Retinal pigment epithelial cell (primary cell): ENCODE data around the gene POLDIP3.

ENCODE experiments used
- DNase-seq: peaks from one replicate; pipeline ENCODE4 v3.0.0-alpha.2; 2010; ENCODE audit warnings: low read depth
- H3K4me3 ChIP-seq: 2 replicates; pipeline ENCODE4 v1.5.1; 2011; ENCODE audit warnings: mild to moderate bottlenecking, low read length, control low read depth, moderate library complexity
- TF ChIP-seq, protein P1 (sequence below): conservative IDR thresholded peaks from 2 replicates; pipeline ENCODE4 v1.5.1; 2011; ENCODE audit warnings: low read depth, low read length, control low read depth, inconsistent platforms

Gene POLDIP3, protein sequence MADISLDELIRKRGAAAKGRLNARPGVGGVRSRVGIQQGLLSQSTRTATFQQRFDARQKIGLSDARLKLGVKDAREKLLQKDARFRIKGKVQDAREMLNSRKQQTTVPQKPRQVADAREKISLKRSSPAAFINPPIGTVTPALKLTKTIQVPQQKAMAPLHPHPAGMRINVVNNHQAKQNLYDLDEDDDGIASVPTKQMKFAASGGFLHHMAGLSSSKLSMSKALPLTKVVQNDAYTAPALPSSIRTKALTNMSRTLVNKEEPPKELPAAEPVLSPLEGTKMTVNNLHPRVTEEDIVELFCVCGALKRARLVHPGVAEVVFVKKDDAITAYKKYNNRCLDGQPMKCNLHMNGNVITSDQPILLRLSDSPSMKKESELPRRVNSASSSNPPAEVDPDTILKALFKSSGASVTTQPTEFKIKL

DNA sequence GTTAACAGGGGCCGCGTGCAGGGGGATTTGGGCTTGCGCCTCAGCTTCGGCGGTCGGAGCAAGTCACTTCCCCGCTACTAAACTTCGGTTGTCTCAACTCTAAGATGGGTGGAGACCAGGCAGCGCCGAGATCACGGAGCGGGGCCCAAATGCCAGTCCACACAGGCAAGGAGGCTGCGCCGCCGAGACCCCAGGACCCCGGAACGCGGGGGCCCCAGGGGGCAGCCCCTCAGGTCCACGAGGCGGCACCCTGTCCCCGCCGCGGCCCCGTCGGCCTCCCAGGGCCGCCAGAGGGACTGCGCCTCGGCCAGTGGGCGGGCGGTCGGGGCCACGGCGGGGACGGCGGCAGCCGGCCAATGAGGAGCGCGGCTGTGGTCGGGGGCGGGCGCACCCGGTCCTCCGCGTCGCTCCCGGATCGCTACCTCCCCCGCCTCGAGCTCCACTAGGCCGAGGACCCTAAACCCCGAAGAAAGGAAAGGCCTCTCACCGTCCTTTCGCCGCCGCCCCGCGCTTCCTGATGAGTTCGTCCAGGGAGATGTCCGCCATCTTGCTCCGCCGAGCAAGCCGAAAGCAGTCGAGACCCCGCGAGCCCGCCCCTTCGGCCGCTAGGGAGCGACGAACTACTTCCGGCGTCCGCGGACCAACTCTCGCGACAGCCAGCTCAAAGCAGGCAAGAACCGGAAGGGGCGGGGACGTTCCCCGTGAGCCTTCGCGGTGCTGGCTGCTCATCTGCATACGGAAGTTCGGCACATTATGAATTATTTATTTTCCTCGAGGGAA lies at the start of gene POLDIP3:
POLDIP3 (minus strand) TSS at position 572 of the 780 bp plus-strand sequence; CDS start at position 546, 26 bp downstream.
- peak; percentile 89 for DNase-seq
- H3K4me3 ChIP-seq, result peak within 1 kb of the TSS; percentile 82
- TF ChIP-seq, protein P1, sequence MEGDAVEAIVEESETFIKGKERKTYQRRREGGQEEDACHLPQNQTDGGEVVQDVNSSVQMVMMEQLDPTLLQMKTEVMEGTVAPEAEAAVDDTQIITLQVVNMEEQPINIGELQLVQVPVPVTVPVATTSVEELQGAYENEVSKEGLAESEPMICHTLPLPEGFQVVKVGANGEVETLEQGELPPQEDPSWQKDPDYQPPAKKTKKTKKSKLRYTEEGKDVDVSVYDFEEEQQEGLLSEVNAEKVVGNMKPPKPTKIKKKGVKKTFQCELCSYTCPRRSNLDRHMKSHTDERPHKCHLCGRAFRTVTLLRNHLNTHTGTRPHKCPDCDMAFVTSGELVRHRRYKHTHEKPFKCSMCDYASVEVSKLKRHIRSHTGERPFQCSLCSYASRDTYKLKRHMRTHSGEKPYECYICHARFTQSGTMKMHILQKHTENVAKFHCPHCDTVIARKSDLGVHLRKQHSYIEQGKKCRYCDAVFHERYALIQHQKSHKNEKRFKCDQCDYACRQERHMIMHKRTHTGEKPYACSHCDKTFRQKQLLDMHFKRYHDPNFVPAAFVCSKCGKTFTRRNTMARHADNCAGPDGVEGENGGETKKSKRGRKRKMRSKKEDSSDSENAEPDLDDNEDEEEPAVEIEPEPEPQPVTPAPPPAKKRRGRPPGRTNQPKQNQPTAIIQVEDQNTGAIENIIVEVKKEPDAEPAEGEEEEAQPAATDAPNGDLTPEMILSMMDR, result peak; percentile 26

DNA sequence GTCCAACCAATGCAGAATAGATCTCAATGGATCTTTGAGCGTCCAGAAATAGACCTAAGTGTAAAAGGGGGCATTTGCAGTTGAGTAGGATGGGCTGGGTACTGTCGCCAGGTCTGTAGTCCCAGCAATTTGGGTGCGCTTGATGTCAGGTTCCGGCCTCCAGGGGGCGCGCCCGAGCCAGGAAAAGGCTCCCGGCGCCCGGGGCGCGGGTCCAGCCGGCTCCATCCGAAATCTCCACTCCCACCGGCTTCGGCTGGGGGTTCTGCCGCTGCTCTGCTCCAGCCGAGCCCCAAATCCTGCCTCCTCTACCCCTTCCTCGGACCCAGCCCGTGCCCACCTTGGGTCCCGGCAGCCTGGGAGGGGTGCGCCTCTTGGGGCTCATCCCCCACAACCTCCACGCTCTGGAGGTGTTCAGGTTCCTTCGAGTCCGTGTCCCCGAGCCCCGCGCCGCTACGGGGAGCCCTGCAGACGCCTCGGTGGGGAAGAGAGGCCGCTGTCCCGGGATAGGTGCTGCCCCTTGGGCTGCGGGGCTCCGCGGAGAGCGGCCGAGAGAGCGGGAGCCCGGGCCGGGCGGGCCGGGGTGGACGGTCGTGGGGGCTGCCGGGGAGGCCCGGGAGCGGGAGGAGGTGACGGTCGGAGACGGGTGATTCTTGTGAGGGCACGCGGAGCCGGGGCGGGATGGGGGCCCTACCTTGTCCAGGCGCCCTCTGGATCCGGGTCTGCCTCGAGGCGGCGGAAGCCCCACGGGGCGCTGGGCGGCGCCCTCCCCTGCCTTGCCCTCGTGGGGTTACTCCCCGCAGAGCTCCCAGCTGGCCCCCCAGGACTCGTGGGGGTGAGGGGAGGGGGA lies 47.5 kb upstream of the POLDIP3 start:
- H3K4me3 ChIP-seq, result peak overlapping the region; percentile 58
- DNase-seq, result no peak
- TF ChIP-seq, protein P1, result peak; percentile 81

DNA sequence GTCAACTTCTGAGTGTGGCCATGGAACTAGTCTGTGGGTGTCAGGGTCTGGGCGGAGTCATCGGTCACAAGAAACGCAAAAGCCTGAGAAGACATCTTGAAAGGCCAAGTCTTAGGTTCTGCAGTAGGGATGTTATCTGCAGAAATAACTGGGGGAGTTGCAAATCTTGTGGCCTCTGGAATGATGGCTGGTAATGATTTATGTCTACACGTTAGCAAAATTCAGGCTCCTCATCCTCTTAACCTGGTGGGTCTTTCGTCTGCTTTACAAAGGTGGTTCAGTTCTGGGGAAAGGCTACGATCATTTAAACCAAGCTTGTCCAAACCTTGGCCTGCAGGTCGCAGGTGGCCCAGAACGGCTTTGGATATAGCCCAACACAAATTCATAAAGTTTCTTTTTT lies 41.9 kb upstream of the POLDIP3 start:
- DNase-seq, result no peak
- no peak overlapping the region for H3K4me3 ChIP-seq
- TF ChIP-seq, protein P1, result no peak

DNA sequence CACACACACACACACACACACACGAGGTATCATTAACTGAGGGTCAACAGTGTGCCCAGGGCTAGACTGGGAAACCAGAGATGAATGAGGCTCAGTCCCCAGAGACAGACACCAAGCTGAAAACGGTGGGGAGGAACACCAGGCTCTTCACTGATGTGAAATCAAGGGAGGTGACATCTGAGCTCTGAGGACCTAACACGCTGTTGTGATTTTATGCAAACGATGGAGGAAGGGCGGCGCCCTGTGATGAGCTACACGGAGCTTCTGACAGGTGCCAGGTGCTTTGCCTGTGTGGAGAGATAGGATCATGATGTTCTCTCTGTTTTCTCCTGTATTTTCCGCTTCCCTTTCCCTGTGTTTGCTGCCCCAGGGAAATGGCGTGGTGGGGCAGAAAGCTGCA lies 41.0 kb upstream of the POLDIP3 start:
- DNase-seq, result no peak
- TF ChIP-seq, protein P1, result no peak

DNA sequence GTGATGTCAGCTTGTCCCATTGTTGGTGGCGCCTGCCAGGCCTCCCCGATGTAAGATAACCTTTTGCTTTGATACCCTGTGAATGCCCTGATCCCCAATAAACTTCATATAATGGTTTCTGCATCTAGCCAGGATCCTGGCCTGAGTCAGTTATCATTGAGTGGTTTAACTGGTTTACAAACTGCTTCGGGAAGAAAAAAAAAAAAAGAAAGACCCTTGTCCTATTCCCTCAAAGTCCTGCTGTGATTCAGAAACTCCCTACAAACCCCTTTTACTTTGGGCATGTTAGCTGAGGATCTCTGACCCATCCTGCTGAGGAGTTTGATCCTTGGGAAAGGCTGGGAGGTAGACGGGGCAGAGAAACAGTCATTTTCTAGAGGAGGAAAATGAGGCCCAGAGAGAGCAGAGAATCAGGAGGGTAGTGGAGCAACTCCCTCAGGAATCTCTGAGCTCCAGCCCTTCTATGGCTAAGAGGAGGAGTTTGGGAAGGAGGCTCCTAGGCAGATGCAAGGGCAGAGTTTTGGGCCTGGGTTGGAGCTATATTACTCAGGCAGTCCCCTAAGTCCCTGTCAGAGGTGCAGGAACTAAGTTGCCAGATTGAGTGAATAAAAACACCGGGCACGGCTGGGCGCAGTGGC lies 39.9 kb upstream of the POLDIP3 start:
- no peak overlapping the region for H3K4me3 ChIP-seq
- DNase-seq, result no peak
- TF ChIP-seq, protein P1, result no peak

More for the DNA sequence above, 41.0 kb upstream of the POLDIP3 start:
- H3K4me3 ChIP-seq, result no peak overlapping the region

DNA sequence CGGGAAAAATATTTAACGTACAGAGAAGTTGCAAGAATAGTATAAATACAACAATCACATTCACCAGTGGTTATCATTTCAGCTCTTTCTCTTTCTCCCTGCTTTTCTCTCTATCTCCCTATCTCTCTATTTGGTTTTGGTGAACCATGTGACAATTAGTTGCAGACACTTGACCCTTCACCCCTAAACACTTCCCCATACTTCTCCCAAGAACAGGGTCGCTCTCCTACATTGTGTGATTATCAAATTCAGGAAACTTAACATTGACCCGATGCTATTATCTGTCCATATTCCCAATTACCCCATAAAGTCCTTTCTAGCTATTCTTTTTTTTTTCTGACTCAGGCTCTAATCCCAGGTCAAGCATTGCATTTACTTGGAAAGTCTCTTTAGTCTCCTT lies 39.3 kb upstream of the POLDIP3 start:
- TF ChIP-seq, protein P1, result no peak
- DNase-seq, result no peak
- H3K4me3 ChIP-seq, result no peak overlapping the region
